Activated T-helper 2 cell treated with anti-CD3 and anti-CD28 coated beads, Interferon-gamma antibody, Interleukin-2, Interleukin-4, amounts not matched to agents 10 μg/mL and 5 μg/mL and 100 μg/mL, durations not matched to agents 14 hours and 24 hours and 36 hours (primary cell): Measurements from ENCODE around the gene TRAF5. TPM values are rescaled to one million over a fixed set of nuclear protein-coding genes. Genes with fewer than 3 reads are reported as not detected.
"Not testable (repeated sequence)": the region's sequence is repeated elsewhere in the genome, so short reads cannot be mapped to it uniquely, and the experiment has no call there.

Source experiments
- DNase-seq: peaks from one replicate; pipeline ENCODE4 v3.0.0; 2021; ENCODE audit warnings: low spot score
- H3K27ac Mint-ChIP-seq: one replicate; pipeline ENCODE4 v1.8.0; 2021; ENCODE audit warnings: mixed read lengths
- H3K27me3 Mint-ChIP-seq: one replicate; pipeline ENCODE4 v1.8.0; 2021; ENCODE audit warnings: low read depth, mixed read lengths
- H3K36me3 Mint-ChIP-seq: one replicate; pipeline ENCODE4 v1.8.0; 2021; ENCODE audit warnings: low read depth, mixed read lengths
- H3K4me1 Mint-ChIP-seq: one replicate; pipeline ENCODE4 v1.8.0; 2021; ENCODE audit warnings: low read depth, mixed read lengths
- H3K4me3 Mint-ChIP-seq: one replicate; pipeline ENCODE4 v1.8.0; 2021; ENCODE audit warnings: low read depth, mild to moderate bottlenecking, moderate library complexity, mixed read lengths
- H3K9me3 Mint-ChIP-seq: one replicate; pipeline ENCODE4 v1.8.0; 2021; ENCODE audit warnings: mixed read lengths
- intact Hi-C: fragments of 100-400 bp; cut with micrococcal nuclease; formaldehyde crosslinking; loops from one replicate; pipeline ENCODE4 v1.15.1; 2023
- total RNA-seq: library from RNA; stranded (reverse); gene quantifications from 2 replicates; pipeline ENCODE4 v1.2.3, GENCODE V29; 2022

The TRAF5 gene
- total RNA-seq, 1 donor from 2014 or later, result 63.8 TPM

- H3K4me1 Mint-ChIP-seq, DNase-seq, H3K4me3 Mint-ChIP-seq, H3K27me3 Mint-ChIP-seq, H3K27ac Mint-ChIP-seq, intact Hi-C loops: not testable (repeated sequence)
- H3K36me3 Mint-ChIP-seq, result peaks cover 41% of the 10 kb centered on the region
- peaks cover 21% of the 10 kb centered on the region for H3K9me3 Mint-ChIP-seq
Observed at GRCh38 chr1:211399851-211400393, 73.3 kb downstream of the TRAF5 start.

DNA sequence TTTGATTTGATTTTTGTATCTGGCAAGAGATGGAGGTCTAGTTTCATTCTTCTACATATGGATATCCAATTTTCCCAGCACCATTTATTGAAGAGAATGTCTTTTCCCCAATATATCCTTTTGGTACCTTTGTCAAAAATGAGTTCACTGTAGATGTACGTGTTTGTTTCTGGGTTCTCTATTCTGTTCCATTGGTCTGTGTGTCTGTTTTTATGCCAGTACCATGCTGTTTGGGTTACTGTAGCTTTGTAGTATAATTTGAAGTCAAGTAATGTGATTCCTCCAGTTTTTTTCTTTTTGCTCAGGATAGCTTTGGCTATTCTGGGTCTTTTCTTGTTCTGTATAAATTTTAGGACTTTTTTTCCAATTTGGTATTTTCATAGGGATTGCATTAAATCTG is 75.1 kb downstream of the TRAF5 start:
- Mint-ChIP-seq H3K36me3 (peaks cover 54% of the 10 kb centered on the region), H3K9me3 (peaks cover 28% of the 10 kb centered on the region)
- DNase-seq, H3K27ac Mint-ChIP-seq, intact Hi-C loops, H3K4me3 Mint-ChIP-seq, H3K27me3 Mint-ChIP-seq, H3K4me1 Mint-ChIP-seq: not testable (repeated sequence)

- H3K4me1 Mint-ChIP-seq, H3K4me3 Mint-ChIP-seq, DNase-seq, H3K27me3 Mint-ChIP-seq, H3K27ac Mint-ChIP-seq, intact Hi-C loops: not testable (repeated sequence)
- Mint-ChIP-seq H3K9me3 (peaks cover 41% of the 10 kb centered on the region), H3K36me3 (peaks cover 69% of the 10 kb centered on the region)
Observed at GRCh38 chr1:211406086-211406485, 79.5 kb downstream of the TRAF5 start.

DNA sequence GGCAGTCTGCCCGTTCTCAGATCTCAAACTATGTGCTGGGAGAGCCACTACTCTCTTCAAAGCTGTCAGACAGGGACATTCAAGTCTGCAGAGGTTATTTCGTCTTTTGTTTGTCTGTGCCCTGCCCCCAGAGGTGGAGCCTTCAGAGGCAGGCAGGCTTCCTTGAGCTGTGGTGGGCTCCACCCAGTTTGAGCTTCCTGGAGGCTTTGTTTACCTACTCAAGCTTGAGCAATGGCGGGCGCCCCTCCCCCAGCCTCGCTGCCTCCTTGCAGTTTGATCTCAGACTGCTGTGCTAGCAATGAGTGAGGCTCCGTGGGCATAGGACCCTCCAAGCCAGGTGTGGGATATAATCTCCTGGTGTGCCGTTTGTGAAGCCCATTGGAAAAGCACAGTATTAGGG is 81.1 kb downstream of the TRAF5 start:
- H3K4me3 Mint-ChIP-seq, H3K27me3 Mint-ChIP-seq, DNase-seq, H3K27ac Mint-ChIP-seq, H3K4me1 Mint-ChIP-seq, intact Hi-C loops: not testable (repeated sequence)
- Mint-ChIP-seq H3K9me3 (peaks cover 28% of the 10 kb centered on the region), H3K36me3 (peaks cover 66% of the 10 kb centered on the region)

DNA sequence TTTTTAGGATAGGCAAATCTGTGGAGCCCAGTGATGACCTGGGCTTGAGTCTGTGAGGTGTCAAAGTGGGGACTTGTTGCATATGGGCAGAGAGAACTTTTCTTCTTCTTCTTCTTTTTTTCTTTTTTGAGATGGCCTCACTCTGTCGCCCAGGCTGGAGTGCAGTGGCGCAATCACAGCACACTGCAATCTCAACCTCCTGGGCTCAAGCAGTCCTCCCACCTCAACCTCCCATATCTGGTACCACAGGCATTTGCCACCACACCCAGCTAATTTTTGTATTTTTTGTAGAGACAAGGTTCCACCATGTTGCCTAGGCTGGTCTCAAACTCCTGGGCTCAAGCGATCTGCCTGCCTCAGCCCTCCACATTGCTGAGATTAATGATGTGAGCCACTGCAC is 85.0 kb downstream of the TRAF5 start:
- Mint-ChIP-seq H3K9me3 (peaks cover 31% of the 10 kb centered on the region), H3K36me3 (peaks cover 42% of the 10 kb centered on the region), H3K4me1 (peaks cover 8% of the 10 kb centered on the region), H3K4me3 (no peak overlapping the region), H3K27me3 (peaks cover 2% of the 10 kb centered on the region), H3K27ac (no peak overlapping the region)
- intact Hi-C loops, result no loop called here
- no peak for DNase-seq

GRCh38 chr1:211415700-211416099 is 89.1 kb downstream of the TRAF5 start:
- Mint-ChIP-seq H3K4me1 (peaks cover 28% of the 10 kb centered on the region), H3K9me3 (peaks cover 17% of the 10 kb centered on the region), H3K27ac (peak overlapping the region; percentile 78), H3K27me3 (peaks cover 2% of the 10 kb centered on the region), H3K4me3 (peak overlapping the region; percentile 79), H3K36me3 (peaks cover 20% of the 10 kb centered on the region)
- no peak for DNase-seq
- intact Hi-C loops, result loop anchor here (2.0 kb wide), 1 partner anchor 33 kb away; no protein-coding TSS in a partner anchor

- Mint-ChIP-seq H3K27ac (peak overlapping the region; percentile 78), H3K4me3 (peak overlapping the region; percentile 79), H3K36me3 (peaks cover 19% of the 10 kb centered on the region), H3K4me1 (peaks cover 31% of the 10 kb centered on the region), H3K9me3 (peaks cover 17% of the 10 kb centered on the region)
- not testable (repeated sequence) for H3K27me3 Mint-ChIP-seq
- intact Hi-C loops, result loop anchor here (2.0 kb wide), 1 partner anchor 33 kb away; no protein-coding TSS in a partner anchor
- DNase-seq, result peak; percentile 20
Observed at GRCh38 chr1:211416246-211416627, 89.6 kb downstream of the TRAF5 start.

DNA sequence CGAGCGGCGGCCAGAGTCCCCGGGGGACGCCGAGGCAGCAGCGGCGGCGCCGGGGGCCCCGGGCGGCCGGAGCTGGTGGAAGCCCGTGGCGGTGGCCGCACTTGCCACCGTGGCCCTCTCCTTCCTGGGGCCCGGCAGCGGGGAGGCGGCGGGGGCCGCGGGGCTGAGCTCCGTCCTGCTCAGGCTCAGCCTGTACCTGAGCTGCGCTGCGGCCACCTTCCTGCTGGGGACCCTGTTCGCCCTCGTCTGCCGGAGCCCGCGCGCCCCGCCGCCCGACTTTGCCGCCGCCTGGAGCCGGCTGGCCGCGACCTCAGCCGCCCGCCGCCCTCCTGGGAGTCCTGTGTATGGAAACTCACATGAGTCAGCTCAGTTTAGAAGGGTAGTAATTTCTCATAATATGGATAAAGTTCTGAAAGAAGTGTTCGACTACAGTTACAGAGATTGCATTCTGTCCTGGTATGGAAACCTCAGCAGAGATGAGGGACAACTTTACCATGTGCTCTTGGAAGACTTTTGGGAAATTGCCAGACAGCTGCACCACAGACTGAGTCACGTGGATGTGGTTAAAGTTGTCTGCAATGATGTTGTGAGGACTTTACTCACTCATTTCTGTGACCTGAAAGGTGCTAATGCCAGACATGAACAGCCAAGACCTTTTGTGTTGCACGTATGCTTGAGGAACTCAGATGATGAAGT is 90.1 kb downstream of the TRAF5 start:
- peaks cover 17% of the 10 kb centered on the region for H3K9me3 Mint-ChIP-seq
- peak overlapping the region; percentile 67 for H3K4me3 Mint-ChIP-seq
- H3K4me1 Mint-ChIP-seq, result peaks cover 31% of the 10 kb centered on the region
- intact Hi-C loops, result loop anchor here (2.0 kb wide), 1 partner anchor 34 kb away; no protein-coding TSS in a partner anchor
- not testable (repeated sequence) for H3K27me3 Mint-ChIP-seq
- H3K36me3 Mint-ChIP-seq, result peaks cover 15% of the 10 kb centered on the region
- H3K27ac Mint-ChIP-seq, result peak overlapping the region; percentile 85
- DNase-seq, result peak; percentile 33

DNA sequence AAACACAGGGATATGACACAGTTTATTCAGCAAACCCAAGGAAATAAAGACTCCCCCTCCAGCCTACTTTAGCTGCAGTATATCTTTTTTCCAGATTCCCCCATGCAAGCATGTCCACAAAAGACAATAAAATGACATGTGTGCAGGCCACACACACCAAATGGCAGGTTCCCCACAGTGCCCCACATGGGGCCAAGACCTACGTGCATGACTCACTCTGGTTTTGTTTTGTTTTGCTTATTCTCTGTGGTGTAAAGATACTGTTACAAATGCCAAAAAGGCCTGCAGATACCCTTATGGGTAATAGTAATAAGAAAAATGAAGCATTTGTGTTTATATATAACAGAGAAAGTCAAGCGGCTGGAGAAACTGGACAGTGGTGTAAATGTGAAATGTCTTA is 93.8 kb downstream of the TRAF5 start:
- DNase-seq, result no peak
- H3K4me1 Mint-ChIP-seq, result peaks cover 31% of the 10 kb centered on the region
- H3K4me3 Mint-ChIP-seq, result no peak overlapping the region
- intact Hi-C loops, result loop anchor here (2.0 to 5.0 kb wide), 2 partner anchors 52 to 98 kb away; no protein-coding TSS in a partner anchor
- peak overlapping the region; percentile 36 for H3K27ac Mint-ChIP-seq
- H3K9me3 Mint-ChIP-seq, result peaks cover 5% of the 10 kb centered on the region
- H3K27me3 Mint-ChIP-seq, result no peaks in the 10 kb centered on the region
- peaks cover 5% of the 10 kb centered on the region for H3K36me3 Mint-ChIP-seq

DNA sequence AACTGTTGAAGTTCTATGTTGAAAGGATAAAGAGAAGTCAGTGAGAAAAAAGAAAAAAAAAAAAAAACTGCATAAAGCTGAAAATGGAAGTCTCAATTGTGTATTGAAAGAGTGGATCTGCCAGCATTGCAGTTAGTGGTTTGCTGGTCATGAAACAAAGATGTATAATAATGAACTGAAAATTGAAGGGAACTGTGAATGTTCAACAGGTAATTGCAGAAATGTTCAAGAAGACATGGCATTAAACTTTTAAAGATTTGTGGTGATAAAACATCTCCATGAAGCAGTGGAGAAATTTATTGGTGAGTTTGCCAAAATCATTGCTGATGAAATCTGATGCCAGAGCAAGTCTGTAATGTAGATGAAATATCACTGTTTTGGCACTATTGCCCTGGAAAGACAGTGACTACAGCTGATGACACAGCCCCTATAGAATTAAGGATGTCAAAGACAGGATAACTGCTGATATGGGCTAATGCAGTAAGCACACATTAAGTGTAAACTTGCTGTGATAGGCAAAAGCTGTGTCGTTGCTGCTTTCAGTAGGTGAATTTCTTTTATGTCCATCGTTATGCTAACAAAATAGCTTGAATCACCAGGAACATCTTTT is 94.3 kb downstream of the TRAF5 start:
- H3K9me3 Mint-ChIP-seq, result no peaks in the 10 kb centered on the region

DNA sequence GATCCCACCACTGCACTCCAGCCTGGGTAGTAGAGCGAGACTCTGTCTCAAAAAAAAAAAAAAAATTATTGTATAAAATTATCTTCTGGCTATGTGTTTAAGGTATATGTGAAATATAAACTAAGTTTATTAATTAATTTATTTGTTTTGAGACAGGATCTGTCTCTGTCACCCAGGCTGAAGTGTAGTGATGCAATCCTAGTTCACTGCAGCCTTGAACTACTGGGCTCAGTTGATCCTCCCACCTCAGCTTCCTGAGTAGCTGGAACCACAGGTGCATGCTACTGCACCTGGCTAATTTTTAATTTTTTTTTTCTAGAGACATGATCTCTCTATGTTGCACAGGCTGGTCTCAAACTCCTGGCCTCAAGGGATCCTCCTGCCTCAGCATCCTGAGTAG is 97.4 kb downstream of the TRAF5 start:
- Mint-ChIP-seq H3K4me1 (peaks cover 15% of the 10 kb centered on the region), H3K27me3 (no peaks in the 10 kb centered on the region), H3K4me3 (no peak overlapping the region), H3K9me3 (no peaks in the 10 kb centered on the region), H3K27ac (no peak overlapping the region), H3K36me3 (no peaks in the 10 kb centered on the region)
- intact Hi-C loops, result loop anchor here (5.0 kb wide), 1 partner anchor 48 kb away; no protein-coding TSS in a partner anchor
- no peak for DNase-seq

More for the DNA sequence above, 94.3 kb downstream of the TRAF5 start:
- Mint-ChIP-seq H3K27ac (peak overlapping the region; percentile 36), H3K4me3 (no peak overlapping the region), H3K36me3 (peaks cover 3% of the 10 kb centered on the region), H3K4me1 (peaks cover 27% of the 10 kb centered on the region), H3K27me3 (no peaks in the 10 kb centered on the region)
- intact Hi-C loops, result loop anchor here (2.0 to 5.0 kb wide), 2 partner anchors 51 to 98 kb away; no protein-coding TSS in a partner anchor
- no peak for DNase-seq
